CMK (cell line): ENCODE results near the gene CLDN25.

Experiments
- DNase-seq: peaks from one replicate; pipeline ENCODE4 v3.0.0-alpha.2; 2010; ENCODE audit warnings: low read depth

The CLDN25 gene

GRCh38 chr11:113808931-113809330 lies 29.3 kb downstream of the CLDN25 start:
- no peak for DNase-seq

- no peak for DNase-seq
These were observed 34.6 kb downstream of the CLDN25 start for GRCh38 chr11:113814181-113814580.

- no peak for DNase-seq
These were observed 37.6 kb downstream of the CLDN25 start for GRCh38 chr11:113817162-113817561.

- DNase-seq = no peak
These were observed 38.0 kb downstream of the CLDN25 start for GRCh38 chr11:113817626-113818025.

- DNase-seq = no peak
These were observed 38.8 kb downstream of the CLDN25 start for GRCh38 chr11:113818426-113818825.

- DNase-seq = no peak
These were observed 47.9 kb downstream of the CLDN25 start for GRCh38 chr11:113827477-113827876.

GRCh38 chr11:113828191-113828590 lies 48.6 kb downstream of the CLDN25 start:
- no peak for DNase-seq

- no peak for DNase-seq
These were observed 50.2 kb downstream of the CLDN25 start for GRCh38 chr11:113829751-113830150.
